Measurements from ENCODE around the gene CHD9. TPM values are rescaled to one million over a fixed set of nuclear protein-coding genes. Genes with fewer than 3 reads are reported as not detected.
A peak's percentile ranks its signal among the peaks of the same experiment; 100 is the strongest.

The CHD9 gene
- total RNA-seq, 2 donors from 2014 or later = 38.1 to 58.7 TPM

DNA sequence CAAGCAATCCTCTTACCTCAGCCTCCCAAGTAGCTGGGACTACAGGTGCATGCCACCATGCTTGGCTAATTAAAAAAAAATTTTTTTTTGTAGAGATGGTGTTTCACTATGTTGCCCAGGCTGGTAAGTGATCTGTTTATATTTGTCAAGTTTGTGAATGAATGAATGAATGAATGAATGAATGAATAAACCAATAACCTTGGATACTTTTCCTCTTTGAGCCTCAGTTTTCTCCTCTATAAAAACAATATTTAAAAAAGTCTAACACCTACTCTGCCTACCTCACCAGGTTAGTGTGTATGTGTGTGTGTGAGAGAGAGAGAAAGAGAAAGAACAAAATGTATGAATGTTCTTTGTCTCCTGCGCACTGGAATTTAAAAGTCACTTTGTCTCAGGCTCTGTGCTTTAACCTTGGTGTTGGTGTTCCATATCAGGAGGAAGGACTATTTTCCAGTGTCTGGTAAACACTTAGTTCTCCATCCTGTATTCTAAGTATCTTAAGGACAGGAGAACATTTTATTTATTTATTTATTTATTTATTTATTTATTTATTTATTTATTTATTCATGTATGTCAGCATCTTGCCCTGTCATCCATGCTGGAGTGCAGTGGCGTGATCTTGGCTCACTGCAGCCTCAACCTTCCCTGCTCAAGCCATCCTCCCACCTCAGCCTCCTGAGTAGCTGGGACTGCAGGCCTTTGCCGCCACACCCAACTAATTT, 27.1 kb downstream of the CHD9 start:
- DNase-seq (no peak), ATAC-seq (no peak)
- intact Hi-C loops (cut with DNase I) = no loop called here
- Histone ChIP-seq H3K9me3 (no peaks in the 10 kb centered on the region), H3K4me3 (no peak overlapping the region), H3K27ac (no peak overlapping the region), H3K27me3 (no peaks in the 10 kb centered on the region), H3K4me1 (peaks cover 13% of the 10 kb centered on the region), H3K36me3 (replicated peaks in 1 of 2; ENCODE audit: insufficient read depth in 1 of 2, low read depth in 2 of 2) (no peaks in the 10 kb centered on the region)
- TF ChIP-seq POLR2A (IDR thresholded peaks at IDR 0.05) = no peak
- WGBS, 2 donors = 91 to 95% methylated on average over 3 of the region's 3 CpGs

DNA sequence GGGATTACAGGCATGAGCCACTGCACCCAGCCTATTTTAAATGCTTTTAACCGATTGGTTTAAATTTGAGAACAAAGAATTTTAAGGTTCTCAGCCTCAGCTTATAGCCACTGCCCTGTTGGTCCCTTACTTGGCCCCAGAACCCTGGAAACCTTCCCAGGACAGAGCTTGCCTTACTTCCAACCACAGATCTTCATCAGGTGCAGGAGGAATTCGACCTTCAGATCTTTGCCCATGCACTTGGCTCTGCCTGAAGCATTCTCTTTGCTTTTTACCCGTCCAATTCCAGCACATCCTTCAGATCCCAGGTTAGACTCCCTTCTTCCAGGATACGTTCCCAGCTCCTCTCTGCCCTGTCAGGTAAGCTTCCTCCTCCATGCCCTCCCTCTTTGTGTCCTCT, 27.7 kb downstream of the CHD9 start:
- TF ChIP-seq, protein P1, sequence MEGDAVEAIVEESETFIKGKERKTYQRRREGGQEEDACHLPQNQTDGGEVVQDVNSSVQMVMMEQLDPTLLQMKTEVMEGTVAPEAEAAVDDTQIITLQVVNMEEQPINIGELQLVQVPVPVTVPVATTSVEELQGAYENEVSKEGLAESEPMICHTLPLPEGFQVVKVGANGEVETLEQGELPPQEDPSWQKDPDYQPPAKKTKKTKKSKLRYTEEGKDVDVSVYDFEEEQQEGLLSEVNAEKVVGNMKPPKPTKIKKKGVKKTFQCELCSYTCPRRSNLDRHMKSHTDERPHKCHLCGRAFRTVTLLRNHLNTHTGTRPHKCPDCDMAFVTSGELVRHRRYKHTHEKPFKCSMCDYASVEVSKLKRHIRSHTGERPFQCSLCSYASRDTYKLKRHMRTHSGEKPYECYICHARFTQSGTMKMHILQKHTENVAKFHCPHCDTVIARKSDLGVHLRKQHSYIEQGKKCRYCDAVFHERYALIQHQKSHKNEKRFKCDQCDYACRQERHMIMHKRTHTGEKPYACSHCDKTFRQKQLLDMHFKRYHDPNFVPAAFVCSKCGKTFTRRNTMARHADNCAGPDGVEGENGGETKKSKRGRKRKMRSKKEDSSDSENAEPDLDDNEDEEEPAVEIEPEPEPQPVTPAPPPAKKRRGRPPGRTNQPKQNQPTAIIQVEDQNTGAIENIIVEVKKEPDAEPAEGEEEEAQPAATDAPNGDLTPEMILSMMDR (IDR thresholded peaks at IDR 0.05) = no peak
- TF ChIP-seq POLR2A (IDR thresholded peaks at IDR 0.05) = no peak
- Histone ChIP-seq H3K27me3 (no peaks in the 10 kb centered on the region), H3K4me3 (no peak overlapping the region), H3K4me1 (peaks cover 13% of the 10 kb centered on the region), H3K9me3 (no peaks in the 10 kb centered on the region), H3K27ac (no peak overlapping the region), H3K36me3 (replicated peaks in 1 of 2; ENCODE audit: insufficient read depth in 1 of 2, low read depth in 2 of 2) (no peaks in the 10 kb centered on the region)
- 48 to 57% methylated on average over 4 of the region's 4 CpGs for WGBS, 2 donors
- DNase-seq = no peak
- intact Hi-C loops (cut with DNase I) = no loop called here
- no peak for ATAC-seq

DNA sequence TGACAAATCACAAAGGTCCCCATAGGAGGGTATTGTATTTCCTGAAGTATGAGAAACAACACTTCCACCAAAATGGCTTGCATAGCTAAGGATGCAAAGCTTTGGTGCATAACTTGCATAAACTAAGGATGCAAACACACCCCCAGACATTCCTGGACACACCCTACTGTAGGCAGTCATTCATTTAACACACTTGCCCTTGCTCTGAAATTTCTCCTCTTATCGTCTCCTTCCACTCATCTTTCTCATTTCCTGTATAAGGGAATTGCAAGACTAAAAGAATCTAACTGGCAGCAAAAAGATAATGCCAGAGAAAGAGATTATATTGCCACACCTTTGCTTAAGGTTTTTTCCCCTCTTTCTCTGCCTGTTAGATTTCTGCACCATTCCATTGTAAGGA, 28.3 kb downstream of the CHD9 start:
- H3K27me3 ChIP-seq = no peaks in the 10 kb centered on the region
- no peaks in the 10 kb centered on the region for H3K36me3 ChIP-seq (replicated peaks in 1 of 2; ENCODE audit: insufficient read depth in 1 of 2, low read depth in 2 of 2)
- no peak overlapping the region for H3K27ac ChIP-seq
- no peak for ATAC-seq
- intact Hi-C loops (cut with DNase I) = no loop called here
- 83 to 89% methylated on average over 1 of the region's 1 CpG for WGBS, 2 donors
- no peak overlapping the region for H3K4me3 ChIP-seq
- DNase-seq = no peak
- no peaks in the 10 kb centered on the region for H3K9me3 ChIP-seq
- TF ChIP-seq, protein P1 (IDR thresholded peaks at IDR 0.05) = no peak
- TF ChIP-seq POLR2A (IDR thresholded peaks at IDR 0.05) = no peak
- peaks cover 13% of the 10 kb centered on the region for H3K4me1 ChIP-seq

DNA sequence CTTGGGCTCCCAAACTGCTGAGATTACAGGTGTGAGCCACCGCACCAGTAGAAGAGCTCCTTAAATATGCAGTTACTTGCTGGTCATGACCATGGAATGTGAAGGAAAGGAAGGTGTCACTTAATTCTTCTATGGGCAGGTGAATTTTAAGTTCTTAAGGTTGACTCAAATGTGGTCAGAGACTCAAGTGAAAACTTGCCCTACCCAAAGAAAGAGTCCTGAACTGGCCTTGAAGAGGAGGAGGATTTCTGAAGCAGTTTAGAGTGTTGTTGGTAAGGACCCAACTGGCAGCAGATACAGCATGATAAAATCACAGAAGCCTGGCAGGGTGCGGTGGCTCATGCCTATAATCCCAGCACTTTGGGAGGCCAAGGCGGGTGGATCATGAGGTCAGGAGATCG, 29.4 kb downstream of the CHD9 start:
- Histone ChIP-seq H3K4me1 (peaks cover 13% of the 10 kb centered on the region), H3K36me3 (replicated peaks in 1 of 2; ENCODE audit: insufficient read depth in 1 of 2, low read depth in 2 of 2) (no peaks in the 10 kb centered on the region), H3K27me3 (no peaks in the 10 kb centered on the region), H3K27ac (no peak overlapping the region), H3K4me3 (no peak overlapping the region), H3K9me3 (no peaks in the 10 kb centered on the region)
- WGBS, 2 donors = 89 to 96% methylated on average over 3 to 4 of the region's 4 CpGs
- DNase-seq (no peak), ATAC-seq (no peak)
- intact Hi-C loops (cut with DNase I) = no loop called here
- TF ChIP-seq, protein P1 (IDR thresholded peaks at IDR 0.05) = no peak
- no peak for TF ChIP-seq POLR2A (IDR thresholded peaks at IDR 0.05)

DNA sequence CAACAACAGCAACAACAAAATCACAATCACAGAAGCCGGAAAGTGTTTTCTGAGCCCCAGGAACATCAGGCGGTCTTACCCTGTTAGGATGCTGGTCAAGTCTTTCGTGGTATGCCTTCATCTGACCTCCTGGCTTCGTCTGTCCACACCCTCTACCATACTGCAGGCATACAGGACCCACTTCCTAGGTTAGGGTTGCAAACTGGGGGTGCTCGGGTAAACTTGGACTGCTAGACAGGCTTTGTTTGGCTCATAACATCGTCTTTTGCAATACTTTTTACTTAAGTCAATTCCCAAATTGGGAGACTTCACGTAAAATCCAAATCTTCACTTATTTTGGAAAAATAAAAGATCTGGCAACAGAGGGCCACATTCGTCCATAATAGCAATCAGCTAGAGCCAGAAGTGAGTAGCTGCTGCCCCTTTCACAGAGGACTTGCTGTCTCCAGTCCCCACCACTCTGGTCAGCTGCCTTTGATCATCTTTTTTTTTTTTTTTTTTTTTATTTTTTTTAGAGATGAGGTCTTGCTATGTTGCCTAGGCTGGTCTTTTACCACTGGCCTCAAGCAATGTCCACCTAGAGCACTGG, 30.0 kb downstream of the CHD9 start:
- no peaks in the 10 kb centered on the region for H3K36me3 ChIP-seq (replicated peaks in 1 of 2; ENCODE audit: insufficient read depth in 1 of 2, low read depth in 2 of 2)
- peaks cover 13% of the 10 kb centered on the region for H3K4me1 ChIP-seq
- H3K9me3 ChIP-seq = no peaks in the 10 kb centered on the region
- WGBS, 2 donors = 88 to 92% methylated on average over 7 to 8 of the region's 8 CpGs
- DNase-seq = no peak
- H3K27me3 ChIP-seq = no peaks in the 10 kb centered on the region
- no peak overlapping the region for H3K4me3 ChIP-seq
- TF ChIP-seq, protein P1 (IDR thresholded peaks at IDR 0.05) = no peak
- TF ChIP-seq POLR2A (IDR thresholded peaks at IDR 0.05) = no peak
- no peak for ATAC-seq
- intact Hi-C loops (cut with DNase I) = no loop called here
- H3K27ac ChIP-seq = peak overlapping the region in 3 of 4 donors; percentile 29 to 63 (median 61)
